Subcutaneous adipose tissue (tissue), 4 donors: ENCODE data around the gene TNFRSF4. TPM values are rescaled to one million over a fixed set of nuclear protein-coding genes. Genes with fewer than 3 reads are reported as not detected.

ENCODE experiments used
- total RNA-seq, 4 donors: library from RNA; depleted of rRNA; stranded (reverse); fragments of >200 nt; gene quantifications; one replicate each; pipeline ENCODE4 v1.1.0, GENCODE V29; 2016
- TF ChIP-seq, protein P1 (sequence below): fragments of 450-650 bp; IDR thresholded peaks from one replicate; pipeline ENCODE4 v1.5.1; 2016; ENCODE audit warnings: low read depth, mild to moderate bottlenecking, control low read depth, antibody characterized with exemption, moderate library complexity

TNFRSF4 gene
- total RNA-seq, 4 donors from 2014 or later: 0.68 to 4.7 (median 1.6) TPM; not detected in 1

DNA sequence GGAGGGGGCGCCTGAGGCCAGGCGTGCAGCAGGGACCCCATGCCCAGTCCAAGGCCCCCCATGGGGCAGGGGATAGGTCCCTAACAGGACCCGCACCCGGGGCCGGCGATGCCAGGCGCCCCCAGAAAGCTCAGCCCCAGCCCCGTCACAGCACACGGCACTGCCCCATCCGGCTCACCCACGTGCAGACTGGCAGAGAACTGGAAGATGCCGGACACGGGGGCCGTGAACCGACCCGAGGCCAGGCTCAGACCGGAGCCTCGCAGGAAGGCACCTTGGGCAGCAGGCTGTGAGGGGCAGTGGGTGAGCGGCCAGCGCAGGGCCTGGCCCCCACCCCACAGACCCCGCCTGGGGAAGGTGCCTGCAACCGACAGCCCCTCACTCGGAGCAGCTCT lies 29.3 kb upstream of the TNFRSF4 start:
- TF ChIP-seq, protein P1, sequence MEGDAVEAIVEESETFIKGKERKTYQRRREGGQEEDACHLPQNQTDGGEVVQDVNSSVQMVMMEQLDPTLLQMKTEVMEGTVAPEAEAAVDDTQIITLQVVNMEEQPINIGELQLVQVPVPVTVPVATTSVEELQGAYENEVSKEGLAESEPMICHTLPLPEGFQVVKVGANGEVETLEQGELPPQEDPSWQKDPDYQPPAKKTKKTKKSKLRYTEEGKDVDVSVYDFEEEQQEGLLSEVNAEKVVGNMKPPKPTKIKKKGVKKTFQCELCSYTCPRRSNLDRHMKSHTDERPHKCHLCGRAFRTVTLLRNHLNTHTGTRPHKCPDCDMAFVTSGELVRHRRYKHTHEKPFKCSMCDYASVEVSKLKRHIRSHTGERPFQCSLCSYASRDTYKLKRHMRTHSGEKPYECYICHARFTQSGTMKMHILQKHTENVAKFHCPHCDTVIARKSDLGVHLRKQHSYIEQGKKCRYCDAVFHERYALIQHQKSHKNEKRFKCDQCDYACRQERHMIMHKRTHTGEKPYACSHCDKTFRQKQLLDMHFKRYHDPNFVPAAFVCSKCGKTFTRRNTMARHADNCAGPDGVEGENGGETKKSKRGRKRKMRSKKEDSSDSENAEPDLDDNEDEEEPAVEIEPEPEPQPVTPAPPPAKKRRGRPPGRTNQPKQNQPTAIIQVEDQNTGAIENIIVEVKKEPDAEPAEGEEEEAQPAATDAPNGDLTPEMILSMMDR: no peak

DNA sequence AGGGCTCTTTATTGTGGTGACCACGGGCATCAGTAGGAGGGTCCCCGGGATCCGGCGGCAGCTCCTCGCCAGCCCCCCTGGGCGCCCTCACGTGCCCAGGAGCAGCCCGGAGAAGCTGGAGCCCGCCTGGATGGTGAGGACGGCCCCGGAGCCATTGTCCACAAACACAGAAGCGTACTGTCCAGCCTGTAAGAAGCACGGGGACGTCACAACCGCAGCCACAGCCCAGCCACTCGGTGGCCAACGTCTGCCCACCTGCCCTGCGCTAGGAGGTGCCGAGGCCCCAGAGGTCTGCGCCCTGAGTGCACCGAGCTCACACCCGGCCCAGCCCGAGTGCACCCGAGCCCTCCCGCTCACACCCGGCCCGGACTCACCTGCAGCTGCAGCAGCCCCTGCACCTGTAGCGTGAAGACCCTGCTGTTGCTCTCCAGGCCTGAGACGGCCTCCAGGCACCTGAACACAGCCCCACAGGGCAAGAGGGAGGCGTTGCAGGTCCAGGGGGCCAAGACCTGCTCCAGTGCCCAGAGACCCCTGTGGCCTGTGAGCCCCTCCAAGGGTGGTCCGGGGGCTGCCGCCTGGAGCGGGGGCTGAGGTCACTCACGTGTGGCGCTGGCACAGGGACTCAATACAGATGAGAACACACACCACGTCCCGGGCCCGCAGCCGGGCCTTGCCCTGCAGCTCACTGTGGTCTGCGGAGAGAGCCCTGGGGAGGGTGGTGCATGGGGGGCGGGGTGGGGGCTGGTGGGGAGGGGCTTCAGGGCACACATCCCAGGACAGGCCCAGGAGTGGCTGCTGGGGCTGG lies 28.7 kb upstream of the TNFRSF4 start:
- TF ChIP-seq, protein P1: no peak

DNA sequence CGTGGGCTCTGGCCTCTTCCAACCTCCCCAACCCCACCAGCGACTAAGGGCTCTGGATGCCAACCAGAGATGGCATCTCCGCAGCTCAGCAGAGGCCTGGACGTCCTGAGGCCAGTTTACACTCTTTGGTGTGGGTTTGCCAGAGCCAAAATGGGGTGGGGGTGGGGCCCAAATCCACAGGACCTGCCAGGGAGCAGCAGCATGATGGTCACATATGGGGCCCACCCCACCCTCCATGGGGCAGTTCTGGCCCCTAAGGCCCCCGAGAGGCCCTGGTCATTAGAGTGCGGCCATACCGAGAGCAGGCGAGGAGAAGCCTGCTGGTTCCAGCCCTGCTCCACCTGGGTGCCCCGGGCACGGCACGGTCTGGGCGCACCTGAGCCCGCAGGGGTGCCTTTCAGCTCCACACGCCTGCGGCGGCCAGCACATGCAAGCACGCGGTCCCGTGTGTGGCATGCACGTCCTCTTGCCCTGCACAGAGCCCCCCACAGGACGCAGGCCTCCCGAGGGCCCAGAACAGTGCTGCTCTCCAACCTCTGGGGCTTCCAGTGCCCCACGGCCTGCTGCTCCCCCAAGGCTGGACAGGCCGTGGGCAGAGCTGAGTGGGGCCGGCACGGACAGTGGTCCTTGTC lies 27.8 kb upstream of the TNFRSF4 start:
- TF ChIP-seq, protein P1: no peak

DNA sequence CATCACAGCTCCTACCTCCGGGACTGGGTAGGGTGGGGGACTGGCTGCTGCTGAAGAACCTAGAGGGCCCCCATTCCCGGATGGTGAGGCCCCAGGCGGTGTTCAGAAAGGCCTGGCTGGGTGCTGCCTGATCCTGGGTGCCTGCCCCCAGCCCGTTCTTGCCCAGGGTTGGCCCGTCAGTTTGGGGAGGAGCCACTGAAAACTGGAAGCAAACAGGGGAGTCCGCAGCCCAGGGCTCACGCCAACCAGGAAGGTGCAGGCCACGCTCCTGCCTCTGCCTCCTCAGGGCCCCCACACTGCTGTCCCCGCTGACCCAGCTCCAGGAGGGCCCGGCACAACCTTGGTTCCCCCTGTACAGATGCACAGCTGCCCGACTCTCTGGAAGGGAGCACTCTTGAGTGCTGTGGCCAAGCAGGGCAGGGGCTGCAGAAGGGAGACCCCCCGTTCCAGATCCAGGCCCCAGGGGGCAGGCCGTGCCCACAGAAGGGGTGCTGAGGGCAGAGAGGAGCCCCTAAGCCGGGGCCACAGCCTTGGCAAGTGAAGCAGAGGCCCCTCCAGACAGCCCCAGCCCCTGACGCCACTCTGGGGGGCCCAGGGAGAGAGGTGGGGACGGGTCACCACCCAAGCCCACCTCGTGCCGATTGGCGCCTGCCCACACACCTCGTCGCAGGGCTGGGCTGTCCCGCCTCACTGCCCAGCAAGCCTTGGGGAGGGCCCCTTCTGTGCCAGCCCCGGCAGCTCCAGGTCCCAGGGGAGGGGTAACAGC lies 27.1 kb upstream of the TNFRSF4 start:
- TF ChIP-seq, protein P1: no peak

DNA sequence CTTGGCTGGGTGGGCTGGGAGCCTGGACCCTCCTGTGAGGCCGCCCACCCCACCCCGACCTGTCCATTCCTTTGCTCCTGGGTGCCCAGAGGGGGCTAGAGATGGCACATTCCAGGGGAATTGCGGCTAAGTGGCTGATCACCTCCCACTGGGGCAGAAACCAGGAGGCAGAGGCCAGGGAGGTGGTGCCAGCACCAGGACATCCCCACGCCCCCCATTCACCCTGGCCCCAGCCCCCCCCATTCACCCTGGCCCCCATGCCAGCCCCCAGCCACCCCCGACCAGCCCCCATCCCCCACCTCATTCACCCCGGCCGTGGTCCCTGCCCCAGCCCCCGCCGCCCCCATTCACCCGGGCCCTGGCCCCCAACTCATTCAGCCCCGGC lies 26.4 kb upstream of the TNFRSF4 start:
- TF ChIP-seq, protein P1: no peak

DNA sequence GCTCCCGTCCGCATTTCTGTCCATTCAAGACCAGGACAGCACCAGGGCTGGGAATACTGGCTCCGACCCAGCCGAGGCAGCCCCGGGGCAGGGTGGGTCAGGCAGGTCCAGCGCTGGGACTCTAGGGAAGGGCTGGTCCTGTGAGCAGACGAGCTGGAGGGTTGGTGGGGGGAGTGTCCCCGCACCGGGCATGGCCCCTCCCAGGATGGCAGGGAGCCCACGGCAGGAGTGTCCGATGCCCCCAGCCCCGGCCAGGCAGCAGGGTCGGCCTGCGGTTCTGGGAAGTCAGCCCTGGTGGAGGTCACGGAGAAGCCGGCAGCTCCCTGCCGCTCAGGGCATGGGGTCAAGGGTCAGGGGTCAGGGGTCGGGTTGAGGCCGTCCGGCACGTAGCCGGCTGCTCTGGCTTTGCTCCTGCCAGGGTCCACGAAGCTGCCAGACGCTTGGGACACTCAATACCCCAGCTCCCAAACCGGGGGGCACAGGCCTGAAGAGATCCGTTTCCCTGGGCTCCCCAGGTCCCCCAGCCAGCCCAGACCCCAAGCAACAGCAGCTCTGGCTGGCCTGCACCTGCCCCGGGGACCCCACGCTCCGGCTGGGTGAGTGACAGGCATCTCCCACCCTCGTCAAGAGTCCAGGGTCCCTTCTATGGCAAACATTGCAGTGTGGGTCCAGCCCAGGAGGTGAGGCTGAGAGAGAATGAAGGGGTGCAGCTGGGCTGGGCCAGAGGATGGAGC lies 25.8 kb upstream of the TNFRSF4 start:
- TF ChIP-seq, protein P1: no peak
